Upper lobe of left lung (tissue), 6 donors: ENCODE data around the gene EPHB1. TPM values are rescaled to one million over a fixed set of nuclear protein-coding genes. Genes with fewer than 3 reads are reported as not detected.

ENCODE experiments used
- ATAC-seq, 2 donors: fragments of 200-7000 bp; cut with Tn5 transposase; one replicate each; pipeline ENCODE4 v1.9.1; 2022; ENCODE audit warnings: mild to moderate bottlenecking in 2 of 2, moderate library complexity in 2 of 2; ENCODE audit not compliant: low FRiP score in 2 of 2
- DNase-seq, 2 donors: peaks; one replicate each; pipeline ENCODE4 v3.0.0-alpha.2; 2019 to 2020
- H3K27ac ChIP-seq, 4 donors: fragments of 200-600 bp; sonication (generic); one replicate each; pipeline ENCODE4 v1.5.1; 2016 to 2019
- H3K27me3 ChIP-seq, 4 donors: fragments of 200-600 bp; sonication (generic); one replicate each; pipeline ENCODE4 v1.5.1; 2017 to 2019
- H3K36me3 ChIP-seq, 4 donors: fragments of 200-600 bp; sonication (generic); one replicate each; pipeline ENCODE4 v1.5.1; 2016 to 2019
- H3K4me1 ChIP-seq, 4 donors: fragments of 200-600 bp; sonication (generic); one replicate each; pipeline ENCODE4 v1.5.1; 2018 to 2019
- H3K4me3 ChIP-seq, 4 donors: fragments of 200-600 bp; sonication (generic); one replicate each; pipeline ENCODE4 v1.5.1; 2017 to 2019; ENCODE audit warnings: mild to moderate bottlenecking in 2 of 4, moderate library complexity in 1 of 4
- H3K9me3 ChIP-seq, 4 donors: fragments of 200-600 bp; sonication (generic); one replicate each; pipeline ENCODE4 v1.5.1; 2018 to 2019
- EP300 ChIP-seq, 4 donors: sonication (generic); formaldehyde crosslinking; IDR thresholded peaks; one replicate each; pipeline ENCODE4 v1.5.1; 2017; ENCODE audit warnings: antibody characterized with exemption in 4 of 4, control low read depth in 2 of 4
- POLR2A ChIP-seq, 4 donors: fragments of 450-650 bp; IDR thresholded peaks; one replicate each; pipeline ENCODE4 v1.5.1; 2016 to 2017; ENCODE audit warnings: antibody characterized with exemption in 4 of 4, mild to moderate bottlenecking in 2 of 4
- POLR2AphosphoS5 ChIP-seq, 2 donors: sonication (generic); formaldehyde crosslinking; IDR thresholded peaks; one replicate each; pipeline ENCODE4 v1.5.1; 2017; ENCODE audit warnings: antibody characterized with exemption in 2 of 2
- WGBS, 2 donors: methylation state at CpG; one replicate each; pipeline ENCODE4 v1.1.5; 2017 to 2018; 5-methylcytosine and 5-hydroxymethylcytosine counted together
- total RNA-seq, 6 donors: library from RNA; depleted of rRNA in 4 of 6; stranded (reverse); fragments of >200 nt in 4 of 6; gene quantifications; one replicate each; pipeline versions ENCODE4 v1.1.0 to v1.2.1, GENCODE V29; 2016 to 2021
- TF ChIP-seq, protein P1 (sequence below), 6 experiments: fragments of 450-650 bp in 4 of 6; fragments of 200-600 bp in 2 of 6; sonication (generic) in 2 of 6; IDR thresholded peaks; one replicate each; pipeline ENCODE4 v1.5.1; 2016 to 2019; ENCODE audit warnings: antibody characterized with exemption in 6 of 6
- donor health status: DM: no; HTN: no; CAD: no; lungs with moderate emphysema.
- donor health status: DM: no; HTN: yes; CAD: no; lungs with severe emphysema.

EPHB1 gene
- total RNA-seq, 6 donors from 2014 or later: 1.3 to 14.6 (median 2.4) TPM; not detected in 1

GRCh38 chr3:134910026-134910425, 115.0 kb downstream of the EPHB1 start:
- DNase-seq: no peak
- ATAC-seq: no peak
- Histone ChIP-seq H3K27ac (no peak overlapping the region), H3K4me3 (no peak overlapping the region), H3K36me3 (no peaks in the 10 kb centered on the region), H3K4me1 (no peaks in the 10 kb centered on the region), H3K27me3 (no peaks in the 10 kb centered on the region), H3K9me3 (no peaks in the 10 kb centered on the region)
- WGBS, 2 donors: 67 to 88% methylated on average over 2 of the region's 2 CpGs
- TF ChIP-seq, protein P1, sequence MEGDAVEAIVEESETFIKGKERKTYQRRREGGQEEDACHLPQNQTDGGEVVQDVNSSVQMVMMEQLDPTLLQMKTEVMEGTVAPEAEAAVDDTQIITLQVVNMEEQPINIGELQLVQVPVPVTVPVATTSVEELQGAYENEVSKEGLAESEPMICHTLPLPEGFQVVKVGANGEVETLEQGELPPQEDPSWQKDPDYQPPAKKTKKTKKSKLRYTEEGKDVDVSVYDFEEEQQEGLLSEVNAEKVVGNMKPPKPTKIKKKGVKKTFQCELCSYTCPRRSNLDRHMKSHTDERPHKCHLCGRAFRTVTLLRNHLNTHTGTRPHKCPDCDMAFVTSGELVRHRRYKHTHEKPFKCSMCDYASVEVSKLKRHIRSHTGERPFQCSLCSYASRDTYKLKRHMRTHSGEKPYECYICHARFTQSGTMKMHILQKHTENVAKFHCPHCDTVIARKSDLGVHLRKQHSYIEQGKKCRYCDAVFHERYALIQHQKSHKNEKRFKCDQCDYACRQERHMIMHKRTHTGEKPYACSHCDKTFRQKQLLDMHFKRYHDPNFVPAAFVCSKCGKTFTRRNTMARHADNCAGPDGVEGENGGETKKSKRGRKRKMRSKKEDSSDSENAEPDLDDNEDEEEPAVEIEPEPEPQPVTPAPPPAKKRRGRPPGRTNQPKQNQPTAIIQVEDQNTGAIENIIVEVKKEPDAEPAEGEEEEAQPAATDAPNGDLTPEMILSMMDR (IDR thresholded peaks at IDR 0.05): no peak
- no peak for TF ChIP-seq POLR2A (IDR thresholded peaks at IDR 0.05)
- TF ChIP-seq POLR2AphosphoS5 (IDR thresholded peaks at IDR 0.05): no peak
- TF ChIP-seq EP300 (IDR thresholded peaks at IDR 0.05): no peak

DNA sequence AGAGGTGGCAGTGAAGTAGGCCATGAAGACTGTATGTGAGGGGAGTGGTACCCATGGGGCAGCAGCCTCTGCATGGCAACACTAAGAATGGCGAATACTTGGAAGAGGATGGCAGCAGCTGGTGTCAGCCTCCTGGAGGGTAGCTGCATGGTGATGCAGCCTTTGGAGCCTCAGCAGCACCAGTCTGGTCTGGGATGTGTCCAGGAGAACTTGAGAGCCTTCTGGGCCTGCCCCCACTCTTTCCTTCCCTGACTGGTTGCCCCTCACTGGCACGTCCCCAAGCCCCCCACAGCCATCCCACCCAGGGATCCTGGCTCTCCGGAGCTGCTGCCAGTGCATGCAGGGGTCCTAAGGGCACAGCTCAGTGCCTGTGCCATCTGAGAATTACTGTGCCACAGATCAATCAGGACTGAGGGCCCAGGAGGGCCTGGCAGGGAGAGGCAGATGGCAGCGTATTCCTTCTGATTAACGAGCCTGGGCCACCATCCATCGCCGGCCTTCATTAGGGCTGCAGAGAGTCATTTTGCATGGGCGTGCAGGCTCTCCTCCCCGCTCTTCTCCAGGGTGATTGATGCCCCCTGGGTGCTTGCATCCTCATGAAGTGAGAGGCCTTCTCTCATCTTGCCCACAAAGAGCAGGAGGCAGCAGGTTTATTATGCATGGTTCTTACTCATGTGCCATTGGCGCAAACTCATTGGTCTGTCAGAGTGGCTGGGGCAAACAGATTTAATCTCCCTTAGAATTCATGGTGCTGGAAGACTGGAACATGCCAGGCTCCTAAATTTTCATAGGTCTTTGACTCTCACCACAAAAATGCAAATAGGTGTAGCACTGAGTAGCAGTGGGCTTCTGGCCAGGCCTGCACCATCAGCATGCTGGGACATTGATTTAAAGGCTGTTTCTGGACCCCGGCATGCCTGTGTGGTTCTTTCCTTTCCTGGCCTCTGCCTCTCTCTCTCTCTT, 116.8 kb downstream of the EPHB1 start:
- Histone ChIP-seq H3K4me3 (no peak overlapping the region), H3K36me3 (no peaks in the 10 kb centered on the region), H3K9me3 (no peaks in the 10 kb centered on the region), H3K27me3 (no peaks in the 10 kb centered on the region), H3K27ac (no peak overlapping the region), H3K4me1 (no peaks in the 10 kb centered on the region)
- ATAC-seq (no peak), DNase-seq (no peak)
- 84 to 85% methylated on average over 9 to 11 of the region's 11 CpGs for WGBS, 2 donors
- TF ChIP-seq, protein P1 (IDR thresholded peaks at IDR 0.05): no peak

DNA sequence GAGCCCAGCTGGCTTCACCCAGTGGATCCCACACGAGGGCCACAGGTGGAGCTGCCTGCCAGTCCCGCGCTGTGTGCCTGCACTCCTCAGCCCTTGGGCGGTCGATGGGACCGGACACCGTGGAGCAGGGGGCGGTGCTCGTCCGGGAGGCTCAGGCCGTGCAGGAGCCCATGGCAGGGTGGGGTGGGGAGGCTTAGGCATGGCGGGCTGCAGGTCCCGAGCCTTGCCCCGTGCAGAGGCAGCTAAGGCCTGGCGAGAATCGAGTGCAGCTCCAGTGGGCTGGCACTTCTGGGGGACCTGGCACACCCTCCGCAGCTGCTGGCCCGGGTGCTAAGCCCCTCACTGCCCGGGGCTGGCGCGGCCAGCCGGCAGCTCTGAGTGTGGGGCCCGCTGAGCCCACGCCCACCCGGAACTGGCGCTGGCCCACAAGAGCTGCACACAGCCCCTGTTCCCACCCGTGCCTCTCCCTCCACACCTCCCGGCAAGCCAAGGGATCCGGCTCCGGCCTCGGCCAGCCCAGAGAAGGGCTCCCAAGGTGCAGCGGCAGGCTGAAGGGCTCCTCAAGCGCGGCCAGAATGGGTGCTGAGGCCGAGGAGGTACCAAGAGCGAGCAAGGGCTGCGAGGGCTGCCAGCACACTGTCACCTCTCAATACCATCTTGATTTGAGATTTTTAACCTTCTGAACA, 121.4 kb downstream of the EPHB1 start:
- ATAC-seq: no peak
- H3K27ac ChIP-seq: no peak overlapping the region
- H3K36me3 ChIP-seq: no peaks in the 10 kb centered on the region
- WGBS, 2 donors: 93 to 95% methylated on average over 13 to 37 of the region's 37 CpGs
- no peaks in the 10 kb centered on the region for H3K27me3 ChIP-seq
- no peak overlapping the region for H3K4me3 ChIP-seq
- H3K4me1 ChIP-seq: no peaks in the 10 kb centered on the region
- no peaks in the 10 kb centered on the region for H3K9me3 ChIP-seq
- DNase-seq: peak in 1 of 2 donors; percentile 72
- no peak for TF ChIP-seq POLR2AphosphoS5 (IDR thresholded peaks at IDR 0.05)
- TF ChIP-seq POLR2A (IDR thresholded peaks at IDR 0.05): no peak
- no peak for TF ChIP-seq EP300 (IDR thresholded peaks at IDR 0.05)
- TF ChIP-seq, protein P1 (IDR thresholded peaks at IDR 0.05): no peak

DNA sequence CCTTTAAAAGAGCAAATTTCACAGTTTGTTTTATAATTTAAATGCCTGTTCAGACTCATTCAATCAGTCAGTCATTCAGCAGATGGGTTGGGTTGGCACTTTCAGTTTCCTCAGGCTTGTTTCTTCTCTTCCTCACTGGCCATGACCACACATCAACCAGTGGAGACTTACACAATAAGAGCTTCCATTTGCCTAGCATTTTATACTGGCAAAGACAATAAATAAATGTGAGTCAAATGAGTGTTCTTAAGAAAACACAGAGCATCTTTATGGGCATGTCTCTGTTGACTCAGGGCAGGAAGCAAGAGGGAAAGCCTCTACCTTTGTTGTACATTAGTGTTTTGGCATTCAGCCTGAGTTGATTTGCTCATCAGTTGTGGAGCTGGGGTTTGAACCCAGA, 122.6 kb downstream of the EPHB1 start:
- no peak overlapping the region for H3K27ac ChIP-seq
- no peak for DNase-seq
- TF ChIP-seq EP300 (IDR thresholded peaks at IDR 0.05) (no peak), POLR2AphosphoS5 (IDR thresholded peaks at IDR 0.05) (no peak), POLR2A (IDR thresholded peaks at IDR 0.05) (no peak)
- TF ChIP-seq, protein P1 (IDR thresholded peaks at IDR 0.05): no peak
- H3K4me1 ChIP-seq: no peaks in the 10 kb centered on the region
- no peak overlapping the region for H3K4me3 ChIP-seq
- no peaks in the 10 kb centered on the region for H3K9me3 ChIP-seq
- no peak for ATAC-seq
- H3K36me3 ChIP-seq: no peaks in the 10 kb centered on the region
- H3K27me3 ChIP-seq: no peaks in the 10 kb centered on the region
